HG03457 (cell line): ENCODE data around the gene RTKN.
"Not testable (repeated sequence)": the region's sequence is repeated elsewhere in the genome, so short reads cannot be mapped to it uniquely, and the experiment has no call there.

Source experiments
- ATAC-seq: cut with Tn5 transposase; IDR thresholded peaks from one replicate; pipeline ENCODE4 v1.9.1; 2021; ENCODE audit warnings: moderate number of reproducible peaks; ENCODE audit not compliant: unreplicated experiment

RTKN gene

GRCh38 chr2:74462054-74462785, 20.5 kb upstream of the RTKN start:
- no peak for ATAC-seq

- ATAC-seq: no peak
Observed at GRCh38 chr2:74461187-74462053, 19.7 kb upstream of the RTKN start.

GRCh38 chr2:74460187-74460586, 18.4 kb upstream of the RTKN start:
- ATAC-seq: not testable (repeated sequence)

- not testable (repeated sequence) for ATAC-seq
Observed at GRCh38 chr2:74459503-74460118, 17.9 kb upstream of the RTKN start.

GRCh38 chr2:74458938-74459363, 17.2 kb upstream of the RTKN start:
- no peak for ATAC-seq

GRCh38 chr2:74458132-74458937, 16.6 kb upstream of the RTKN start, which contains the start of gene WBP1:
TSS of gene WBP1 (plus strand) at chr2:74458438. CDS start at chr2:74458603, 165 bp downstream.
- ATAC-seq: peak; percentile 72

GRCh38 chr2:74457549-74458131, 15.9 kb upstream of the RTKN start:
- ATAC-seq: peak; percentile 22

- no peak for ATAC-seq
Observed at GRCh38 chr2:74457129-74457548, 15.4 kb upstream of the RTKN start.

GRCh38 chr2:74454654-74455511, 13.1 kb upstream of the RTKN start, which contains the start of gene INO80B:
TSS of gene INO80B (plus strand) at chr2:74455087. CDS start at chr2:74455117, 30 bp downstream.
- peak; percentile 43 for ATAC-seq

GRCh38 chr2:74450570-74451190, 8.9 kb upstream of the RTKN start:
- no peak for ATAC-seq

- ATAC-seq: no peak
Observed at GRCh38 chr2:74448771-74449170, 7.0 kb upstream of the RTKN start.

GRCh38 chr2:74447230-74447999, 5.7 kb upstream of the RTKN start:
- no peak for ATAC-seq

- no peak for ATAC-seq
Observed at GRCh38 chr2:74444498-74445318, 3.0 kb upstream of the RTKN start.

- not testable (repeated sequence) for ATAC-seq
Observed at GRCh38 chr2:74442483-74443297, 953 bp upstream of the RTKN start.

- no peak for ATAC-seq
Observed at GRCh38 chr2:74441170-74441689, 507 bp downstream of the RTKN start.
